Activated gamma-delta T cell treated with anti-CD3 and anti-CD28 coated beads, Interleukin-2, amount 50 U/mL, for 16 hours (primary cell): ENCODE data around the gene TBC1D2.
A peak's percentile ranks its signal among the peaks of the same experiment; 100 is the strongest.

Experiments
- DNase-seq: peaks from one replicate; pipeline ENCODE4 v3.0.0-alpha.2; 2020; ENCODE audit warnings: low read depth

Gene TBC1D2

DNA sequence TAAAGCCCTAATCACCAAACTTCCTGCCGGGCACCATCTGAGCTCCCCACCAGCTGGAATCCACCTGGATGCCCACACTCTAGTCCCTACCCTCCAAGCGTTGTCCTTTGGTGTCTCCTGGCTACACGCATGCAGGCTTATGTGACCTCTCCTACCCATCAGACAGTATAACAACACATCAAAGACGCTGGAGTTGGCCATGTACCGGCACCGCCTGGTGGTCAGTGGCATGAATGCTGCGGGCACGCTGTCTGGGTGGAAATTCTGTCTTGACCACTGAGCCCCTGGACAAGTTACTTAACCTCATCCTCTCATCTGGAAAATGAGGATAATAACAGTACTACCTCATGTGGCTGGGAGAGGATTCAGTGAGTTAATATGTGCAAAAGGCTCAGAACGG lies 39.6 kb downstream of the TBC1D2 start:
- no peak for DNase-seq

DNA sequence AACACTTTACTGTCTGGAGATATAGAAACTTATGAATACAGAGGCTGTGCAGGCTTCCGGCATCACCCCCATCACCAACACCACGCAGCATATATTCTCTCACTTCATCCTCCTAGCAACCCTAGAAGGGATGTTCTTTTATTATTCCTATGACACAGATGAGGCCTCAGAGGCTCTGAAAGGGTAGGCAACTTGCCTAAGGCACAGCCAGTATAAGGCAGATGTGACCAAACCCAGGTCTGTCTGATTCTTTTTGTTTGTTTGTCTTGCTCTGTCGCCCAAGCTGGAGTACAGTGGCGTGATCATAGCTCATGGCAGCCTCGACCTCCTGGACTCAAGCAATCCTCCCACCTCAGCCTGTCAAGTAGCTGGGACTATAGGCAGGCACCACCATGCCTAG lies 40.2 kb downstream of the TBC1D2 start:
- DNase-seq: no peak

DNA sequence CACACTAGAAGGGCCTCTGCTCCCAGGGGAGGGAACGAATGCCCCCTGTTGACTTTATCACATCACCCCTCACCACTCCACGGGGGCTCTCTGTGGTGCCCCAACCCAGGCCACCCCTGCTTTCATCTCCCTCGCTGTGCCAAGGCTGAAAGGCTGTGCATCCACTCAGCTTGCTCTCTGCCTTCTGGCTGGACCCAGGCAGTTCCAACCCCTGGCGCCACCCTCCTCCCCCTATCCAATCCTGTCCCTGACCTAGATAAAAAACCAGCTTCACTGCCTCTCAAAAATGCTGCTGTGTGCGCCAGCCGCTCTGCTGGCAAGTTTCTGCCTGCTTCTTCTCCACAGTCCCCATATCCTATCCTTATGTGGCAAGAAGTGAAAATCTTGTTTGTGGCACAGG lies 40.6 kb downstream of the TBC1D2 start:
- no peak for DNase-seq

DNA sequence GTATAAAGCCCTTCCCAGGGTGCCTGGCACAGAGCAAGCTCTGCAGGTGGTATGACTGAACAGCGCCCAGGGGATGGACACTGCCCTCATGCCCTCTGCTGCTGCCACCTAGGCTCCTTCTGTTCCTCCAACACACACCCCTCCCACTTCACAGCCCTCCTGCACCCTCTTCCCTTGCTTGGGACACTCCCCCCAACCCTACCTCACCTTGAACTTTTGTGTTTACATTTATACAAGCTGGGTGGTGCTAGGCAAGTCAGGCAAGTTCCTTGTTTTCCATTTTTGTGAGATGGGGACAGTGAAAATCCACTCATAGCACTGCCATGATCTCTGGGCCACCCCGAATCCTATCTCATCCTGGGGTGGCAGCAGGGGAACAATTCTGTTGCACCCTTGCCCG lies 44.2 kb downstream of the TBC1D2 start:
- DNase-seq: no peak

DNA sequence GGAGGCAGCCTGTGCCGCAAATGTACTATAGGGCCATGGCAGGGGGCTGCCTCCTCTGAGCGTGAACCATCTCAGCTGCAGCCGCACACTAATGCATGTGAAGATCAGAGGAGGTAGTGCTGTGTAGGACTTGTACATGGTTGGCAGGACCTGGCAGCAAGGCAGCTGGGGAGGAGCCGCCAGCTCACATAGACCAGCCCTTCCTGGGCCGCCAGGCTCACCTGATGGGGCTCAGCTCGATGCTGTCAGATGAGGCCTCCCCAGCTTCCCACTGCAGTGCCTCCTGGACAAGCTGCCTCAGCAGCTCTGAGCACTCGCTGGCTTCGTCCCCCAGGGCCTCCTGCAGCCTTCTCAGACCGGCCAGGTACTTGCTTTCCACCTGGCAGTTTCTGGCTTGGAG lies 45.0 kb downstream of the TBC1D2 start:
- no peak for DNase-seq

DNA sequence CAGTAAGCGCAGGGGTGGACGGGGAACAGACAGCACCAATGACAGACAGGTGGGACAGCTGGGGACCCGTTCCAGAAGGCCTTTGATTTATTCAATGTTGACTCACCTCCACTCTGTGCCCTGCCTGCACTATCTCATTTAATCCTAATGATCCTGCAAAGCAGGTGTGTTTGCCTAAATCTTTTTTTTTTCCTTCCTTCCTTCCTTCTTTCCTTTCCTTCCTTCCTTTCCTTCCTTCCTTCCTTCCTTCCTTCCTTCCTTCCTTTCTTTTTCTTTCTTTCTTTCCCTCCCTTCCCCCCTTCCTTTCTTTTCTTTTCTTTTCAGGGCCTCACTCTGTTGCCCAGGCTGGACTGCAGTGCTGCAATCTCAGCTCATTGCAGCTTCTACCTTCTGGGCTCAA lies 45.9 kb downstream of the TBC1D2 start:
- DNase-seq: no peak

DNA sequence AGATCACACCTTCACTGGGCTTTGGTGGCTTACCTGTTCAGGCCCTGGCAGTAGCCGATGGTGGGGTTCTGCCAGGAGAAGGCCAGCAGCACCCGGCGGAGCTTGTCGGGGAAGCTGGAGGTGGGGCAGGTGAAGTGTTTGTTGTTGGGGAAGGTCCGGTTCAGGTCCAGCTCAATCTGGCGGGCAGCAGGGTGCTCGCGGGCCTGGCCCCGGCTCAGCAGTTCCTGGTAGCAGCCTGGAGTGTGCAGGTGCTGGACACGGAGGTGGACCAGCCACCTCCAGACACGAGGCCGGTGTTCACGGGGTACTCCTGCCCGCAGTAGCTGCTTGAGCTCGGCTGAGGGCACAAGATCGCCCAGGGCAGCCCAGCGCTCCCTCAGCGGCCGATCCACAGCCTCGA lies 46.8 kb downstream of the TBC1D2 start:
- no peak for DNase-seq

DNA sequence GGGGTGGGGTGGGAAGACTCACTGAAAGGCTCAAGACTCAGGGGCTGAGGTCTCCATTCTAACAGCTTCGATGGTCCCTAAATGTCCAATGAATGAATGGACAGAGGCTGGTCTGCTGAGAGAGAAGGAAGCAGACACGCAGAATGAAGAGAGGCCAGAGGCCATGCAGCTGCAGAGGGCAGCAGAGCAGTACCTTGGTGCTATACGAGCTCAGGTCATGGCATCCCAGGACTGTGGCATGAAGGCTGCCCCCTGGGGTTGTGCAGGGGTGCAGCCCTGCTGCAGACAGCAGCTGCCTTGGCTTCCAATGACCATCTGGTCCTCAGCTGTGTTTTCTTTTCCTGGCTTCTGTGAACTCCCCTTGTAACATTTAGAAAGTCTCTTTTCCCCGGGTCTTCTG lies 47.8 kb downstream of the TBC1D2 start:
- DNase-seq: no peak

DNA sequence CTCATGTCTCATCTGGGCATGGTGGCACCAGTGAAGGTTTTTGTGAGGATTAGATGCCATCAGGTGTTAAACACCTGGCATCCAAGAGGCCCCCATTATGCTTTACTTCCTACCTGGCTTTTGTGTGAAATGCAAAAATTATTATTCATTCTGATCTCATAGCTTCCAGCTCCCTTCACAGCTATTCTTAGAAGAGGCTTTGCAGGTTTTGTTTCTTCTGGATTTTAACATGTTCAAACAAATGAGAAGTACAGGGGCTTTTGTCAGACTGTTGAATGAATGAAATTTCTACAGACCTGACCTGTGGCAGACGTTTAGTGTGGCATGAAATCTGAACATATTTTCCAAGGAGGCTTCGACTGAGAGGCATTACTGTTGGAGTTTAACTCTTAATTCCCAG lies 48.7 kb downstream of the TBC1D2 start:
- DNase-seq: no peak

DNA sequence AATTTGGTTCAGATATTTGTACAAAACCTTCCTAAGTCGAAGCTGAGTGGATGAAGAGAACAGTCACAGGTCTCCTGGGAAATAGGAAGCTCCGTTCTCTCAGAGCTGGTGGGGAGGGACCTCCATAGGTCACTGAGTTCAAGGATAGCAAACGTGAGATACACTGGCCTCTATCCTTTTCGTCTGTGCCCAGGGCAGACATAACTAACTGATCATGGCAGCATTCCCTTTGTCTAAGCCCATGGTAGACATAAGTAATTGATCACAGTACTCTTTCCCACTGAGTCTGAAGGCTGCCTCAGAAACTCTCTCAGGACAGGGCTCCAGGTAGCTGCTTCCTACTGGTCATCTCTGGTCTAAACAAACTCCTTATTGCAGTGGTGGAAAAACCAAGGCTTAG lies 50.8 kb downstream of the TBC1D2 start:
- DNase-seq: no peak

DNA sequence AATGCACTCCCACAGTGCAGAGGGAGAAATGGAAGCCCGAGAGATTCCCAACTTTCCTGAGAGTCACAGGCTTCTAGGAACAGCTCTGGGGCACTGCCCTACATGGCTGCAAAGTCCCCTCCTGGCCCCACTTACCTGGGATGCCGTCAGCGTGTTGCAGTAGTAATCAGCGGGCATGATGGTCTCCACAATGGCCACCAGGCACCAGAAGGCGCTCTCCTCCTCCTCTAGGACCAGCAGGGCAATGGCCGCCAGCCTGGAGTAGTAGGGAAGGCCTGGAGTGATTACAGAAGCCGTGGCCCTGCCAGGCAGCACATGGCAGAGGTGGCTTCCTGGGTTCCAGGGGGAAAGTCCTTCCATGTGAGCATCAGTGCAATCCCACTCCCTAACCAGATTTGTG lies 52.3 kb downstream of the TBC1D2 start:
- no peak for DNase-seq

DNA sequence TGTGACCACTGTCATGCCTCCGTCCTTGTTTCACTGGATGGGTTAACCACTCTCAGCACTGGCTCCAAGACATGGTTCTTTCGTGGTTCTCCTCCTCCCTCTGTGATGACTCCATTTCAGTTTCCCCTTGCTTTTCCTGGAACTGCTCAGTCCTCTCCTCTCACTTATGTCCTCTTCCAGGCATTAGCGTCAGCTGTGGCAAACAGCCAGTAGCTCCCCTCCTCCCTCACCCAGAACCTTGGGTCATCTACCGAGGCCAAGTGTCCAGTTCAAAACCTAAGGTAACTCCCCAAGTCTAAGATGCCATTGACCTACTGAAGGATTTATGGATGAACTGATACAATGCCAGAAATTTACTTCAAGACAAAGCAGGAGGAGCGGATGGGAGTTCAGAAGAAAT lies 53.2 kb downstream of the TBC1D2 start:
- no peak for DNase-seq

DNA sequence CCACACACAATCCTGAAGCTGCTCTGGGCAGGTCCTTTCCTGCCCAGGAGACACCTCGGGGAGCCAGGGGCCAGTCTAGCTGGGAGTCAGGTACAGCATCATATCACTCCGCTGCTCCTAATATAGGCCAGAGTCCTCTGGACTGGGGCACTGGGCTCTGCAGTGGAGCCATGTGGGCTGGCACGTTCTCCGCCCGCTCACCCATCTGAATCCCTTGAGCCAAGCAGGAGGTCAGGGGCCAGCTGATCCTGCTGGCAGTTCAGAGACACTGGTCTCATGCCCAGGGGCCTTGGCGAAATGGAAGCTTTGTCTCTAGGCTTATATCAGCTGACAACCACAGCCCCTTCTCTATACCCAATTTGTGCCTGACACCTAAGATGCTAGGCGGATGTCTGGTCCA lies 53.7 kb downstream of the TBC1D2 start:
- DNase-seq: no peak

DNA sequence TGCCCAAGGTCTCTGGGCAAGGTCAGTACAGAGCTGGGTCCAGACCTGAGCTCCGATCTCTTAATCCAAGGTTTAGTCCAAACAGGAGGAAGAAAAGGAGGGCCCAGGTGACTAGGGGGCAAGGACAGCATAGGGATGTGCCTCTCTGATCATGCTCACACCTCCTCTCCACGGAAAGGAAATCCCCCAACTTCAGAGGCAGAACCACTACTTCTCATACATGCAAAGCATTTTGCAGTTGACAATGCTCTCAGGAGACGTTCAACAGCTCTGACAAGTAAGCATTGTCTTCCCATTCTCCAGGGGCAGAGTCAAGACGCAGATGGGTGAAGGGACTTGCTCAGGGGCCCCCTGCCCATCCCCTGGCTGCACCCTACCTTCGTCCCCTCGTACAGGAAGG lies 54.3 kb downstream of the TBC1D2 start:
- DNase-seq: no peak

DNA sequence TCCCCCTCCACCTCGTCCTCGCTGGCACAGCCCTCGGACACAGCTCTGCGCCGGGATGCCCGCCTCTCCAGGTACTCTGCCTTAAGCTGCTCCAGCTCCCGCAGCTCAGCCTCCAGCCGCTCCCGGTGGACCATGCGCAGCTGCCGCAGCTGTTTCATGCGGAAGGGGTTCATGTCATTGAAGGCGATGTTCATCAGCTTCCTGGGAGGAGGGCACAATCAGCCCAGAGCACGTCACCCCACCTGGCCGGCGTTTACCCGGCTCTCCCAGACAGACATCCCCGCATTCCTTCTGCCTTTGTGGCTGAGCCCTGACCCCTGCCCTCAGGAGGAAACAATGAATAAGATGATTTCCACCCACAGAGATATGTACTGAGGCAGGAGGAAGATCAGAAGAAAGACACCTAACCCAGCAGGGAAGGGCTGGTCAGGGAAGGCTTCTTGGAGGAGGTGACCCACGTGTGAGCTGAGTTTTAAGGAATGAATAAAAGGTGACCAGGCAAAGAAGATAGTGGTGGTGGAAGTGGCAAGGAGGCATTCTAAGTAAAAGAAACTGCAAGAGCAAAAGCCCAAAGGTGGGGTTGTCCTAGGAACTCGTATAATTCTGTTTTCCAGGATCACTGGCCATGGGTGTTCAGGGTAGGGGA lies 55.9 kb downstream of the TBC1D2 start:
- DNase-seq: no peak

DNA sequence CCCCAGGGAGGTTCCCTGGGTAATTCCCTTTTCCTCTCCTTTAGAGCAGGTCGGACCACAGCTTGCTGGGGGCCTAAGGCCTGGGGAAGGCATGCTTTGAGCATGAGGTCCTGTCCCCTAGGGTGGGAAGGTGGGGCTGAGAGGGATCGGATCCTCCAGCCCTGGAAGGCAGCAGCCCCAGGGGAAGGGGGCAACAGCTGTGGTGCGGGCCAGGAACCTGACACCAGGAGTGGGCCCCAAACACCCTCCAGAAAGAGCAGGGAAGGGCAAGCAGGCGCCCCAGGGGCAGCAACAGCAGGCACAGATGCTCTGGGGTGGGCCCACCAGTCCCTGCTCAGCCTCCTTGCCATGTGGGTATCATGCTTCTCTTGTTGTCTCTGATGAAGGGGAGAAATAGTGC lies 59.8 kb downstream of the TBC1D2 start:
- no peak for DNase-seq

DNA sequence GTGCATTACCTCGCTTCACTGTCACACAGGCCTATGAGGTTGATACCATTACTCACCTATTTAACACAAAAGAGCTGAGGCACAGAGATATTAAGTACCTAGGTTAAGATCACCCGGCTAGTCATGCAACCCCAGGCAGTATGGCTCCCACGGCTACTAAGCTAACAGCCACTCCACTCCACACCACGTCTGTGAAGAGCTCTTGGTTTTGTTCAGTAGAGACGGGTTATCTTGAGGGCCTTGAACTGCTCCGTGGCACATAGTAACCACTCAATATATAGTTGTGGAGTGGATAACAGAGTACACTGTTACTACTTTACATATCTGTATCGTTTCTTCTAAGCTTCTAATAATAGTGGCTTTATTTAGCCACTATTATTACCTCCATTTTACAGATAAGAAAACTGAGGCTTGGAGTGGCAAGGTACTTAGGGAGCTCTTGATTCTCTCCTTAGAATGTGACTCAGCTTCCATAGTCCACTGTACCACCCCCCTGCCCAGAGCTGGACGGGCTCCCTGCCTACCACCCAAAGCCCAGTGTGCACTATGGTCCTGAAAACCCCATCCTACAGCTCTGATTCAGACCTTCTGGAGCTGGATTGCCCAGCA lies 62.0 kb downstream of the TBC1D2 start:
- no peak for DNase-seq

DNA sequence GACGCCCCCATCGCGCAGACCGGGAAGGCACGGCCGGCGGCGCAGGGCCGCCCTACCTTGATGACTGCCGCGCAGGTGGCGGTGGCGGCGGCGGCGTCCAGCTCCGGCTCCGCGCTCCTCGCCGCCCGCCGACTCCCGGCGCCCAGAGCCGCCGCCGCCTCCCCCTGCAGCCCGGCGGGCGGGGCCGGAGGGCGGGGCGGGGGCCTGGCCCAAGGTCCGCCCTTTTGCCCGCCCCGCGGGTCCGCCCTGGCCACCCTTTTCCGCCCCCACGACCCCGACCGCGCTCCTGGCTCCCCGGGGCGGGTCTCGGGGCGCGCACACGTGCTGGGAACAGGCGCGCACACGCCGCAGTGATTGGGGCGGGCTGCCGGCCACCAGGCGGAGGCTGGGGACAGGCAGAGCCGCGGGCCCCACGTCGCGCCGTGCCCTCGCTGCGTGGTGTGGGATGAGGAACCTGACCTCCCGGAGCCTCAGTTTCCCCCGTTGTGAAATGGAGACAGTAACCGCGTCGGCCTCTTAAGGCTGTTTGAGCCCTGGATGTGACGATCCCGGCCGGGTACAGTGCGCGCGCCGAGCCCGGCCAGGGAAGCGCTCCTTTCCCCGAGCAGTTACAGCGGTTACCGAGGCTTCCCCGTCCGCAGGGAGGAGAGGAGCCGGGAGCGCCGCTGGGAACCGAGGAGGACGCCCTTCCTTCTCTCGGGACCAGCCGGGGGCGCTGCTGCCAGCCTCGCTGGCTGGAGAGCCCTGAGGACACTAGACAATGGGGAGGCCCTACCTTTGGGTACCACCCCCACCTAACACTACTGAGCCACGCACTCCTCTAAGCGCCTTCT lies 62.7 kb downstream of the TBC1D2 start, which contains the start of gene CORO2A:
CORO2A (minus strand) TSS at position 135 of the 833 bp plus-strand sequence. CDS start 34,977 bp downstream, outside the sequence.
- peak; percentile 47 for DNase-seq

DNA sequence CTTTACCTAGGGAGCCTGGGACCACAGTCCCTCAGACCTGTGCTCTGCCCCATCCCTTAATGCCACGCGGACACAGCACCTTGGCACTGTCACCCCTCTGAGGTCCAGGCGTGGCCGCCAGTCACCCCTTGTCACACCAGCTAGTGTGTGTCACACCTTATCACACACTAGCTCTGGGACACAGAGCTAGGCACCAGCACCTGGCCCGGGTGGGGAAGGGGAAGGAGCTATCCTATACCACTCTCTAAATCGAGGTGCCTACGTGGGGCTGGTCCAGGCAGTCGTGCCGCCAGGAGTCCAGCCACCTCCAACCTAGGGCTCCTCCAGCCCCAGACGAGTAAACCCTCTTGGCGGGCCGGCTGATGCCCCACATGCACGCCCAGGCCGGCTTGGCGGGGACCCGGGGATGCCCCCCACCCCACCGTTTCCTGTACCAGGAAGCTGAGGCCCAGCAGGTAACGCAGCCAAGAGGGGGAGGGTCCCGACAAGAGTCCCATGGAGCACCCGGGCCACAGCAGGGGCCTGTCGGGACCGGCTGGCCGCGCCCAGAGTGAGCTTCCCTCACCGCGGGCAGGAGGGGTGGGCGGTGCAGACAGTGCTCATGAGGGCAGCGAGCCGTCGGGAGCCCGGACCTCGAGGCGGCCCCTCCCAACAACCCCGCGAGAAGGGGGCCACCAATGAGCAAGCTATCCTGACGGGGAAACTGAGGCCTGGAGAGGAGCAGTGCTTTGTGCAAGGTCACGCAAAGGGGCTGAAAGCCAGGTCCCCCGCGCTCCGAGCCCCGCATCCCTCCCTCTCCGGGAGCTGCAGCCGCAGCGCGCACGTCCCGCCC lies 63.6 kb downstream of the TBC1D2 start:
- no peak for DNase-seq

DNA sequence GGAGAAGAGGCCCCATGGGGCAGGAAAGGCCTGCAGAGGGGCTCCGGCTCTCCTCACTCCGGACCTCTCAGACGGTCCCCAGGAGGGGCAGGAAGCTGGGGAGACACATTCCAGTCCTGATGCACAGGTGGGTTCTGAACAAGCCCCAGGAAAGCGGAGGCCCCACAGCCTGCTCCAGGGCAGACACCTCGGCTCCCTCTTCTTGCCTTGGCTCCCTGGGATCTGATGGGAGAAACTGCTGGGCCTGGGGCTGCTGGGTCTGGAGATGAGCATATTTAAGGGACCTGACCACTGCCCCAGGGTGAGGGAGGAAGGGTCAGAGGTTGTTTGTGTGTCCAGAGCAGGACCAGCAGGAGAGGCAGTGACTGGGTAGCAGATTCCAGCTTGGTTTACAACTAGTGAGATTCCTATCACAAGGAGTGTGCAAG lies 64.3 kb downstream of the TBC1D2 start:
- DNase-seq: no peak

DNA sequence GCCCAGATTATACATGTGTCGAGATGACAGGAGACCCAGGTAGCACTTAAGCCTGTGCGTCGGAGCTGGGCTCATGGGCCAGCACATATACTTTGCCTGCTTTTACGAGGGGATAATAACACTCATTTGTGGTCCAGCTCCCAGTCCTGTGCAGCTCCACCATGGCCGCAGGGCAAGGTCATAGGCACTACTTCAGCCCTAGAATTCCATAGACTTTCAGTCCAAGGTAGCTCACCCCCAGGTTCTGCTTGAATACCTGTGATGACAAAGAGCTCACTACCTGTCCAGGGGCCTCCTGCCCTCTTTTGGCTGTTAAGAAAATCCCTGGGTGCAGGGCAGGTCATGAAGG lies 64.7 kb downstream of the TBC1D2 start:
- no peak for DNase-seq

DNA sequence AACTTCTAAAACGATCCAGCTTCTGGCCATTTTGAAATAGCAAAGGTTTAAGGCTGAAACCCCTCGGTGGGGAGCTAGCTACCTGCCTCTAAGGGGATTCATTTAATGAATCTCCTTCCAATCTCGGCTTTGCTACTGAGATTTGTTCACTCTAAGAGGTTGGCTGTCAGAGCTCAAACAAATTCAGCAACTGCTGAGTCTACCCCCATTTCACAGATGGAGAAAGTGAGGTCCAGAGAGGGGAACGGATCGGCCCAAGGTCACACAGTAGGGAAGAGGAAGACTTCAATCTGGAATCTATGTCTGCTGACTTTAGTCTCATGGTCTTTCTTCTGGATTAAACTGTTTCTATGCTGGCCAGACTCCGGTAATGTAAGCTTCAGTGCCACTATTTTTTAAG lies 66.0 kb downstream of the TBC1D2 start:
- DNase-seq: no peak

DNA sequence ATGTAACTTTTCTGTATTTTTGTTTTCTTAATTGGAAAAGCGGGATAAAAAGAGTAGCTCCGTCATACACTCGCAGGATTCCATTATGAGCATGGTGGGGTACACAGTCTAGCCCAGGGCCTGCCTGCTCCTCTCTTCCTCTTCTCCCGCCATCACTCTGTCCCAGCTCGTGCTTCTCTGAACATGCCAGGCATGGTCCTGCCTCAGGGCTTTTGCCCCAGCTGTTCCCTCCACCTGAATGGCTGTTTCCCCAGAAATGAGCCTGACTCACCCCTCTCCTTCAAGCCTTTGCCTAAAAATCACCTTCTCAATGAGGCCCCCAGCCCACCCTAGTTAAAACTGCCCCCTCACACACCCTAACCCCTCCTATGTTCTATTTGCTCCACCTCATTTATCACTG lies 67.5 kb downstream of the TBC1D2 start:
- DNase-seq: no peak
